SJCRH30 (cell line): ENCODE results near the gene GPATCH1. TPM values are rescaled to one million over a fixed set of nuclear protein-coding genes. Genes with fewer than 3 reads are reported as not detected.
"Not testable (repeated sequence)": the region's sequence is repeated elsewhere in the genome, so short reads cannot be mapped to it uniquely, and the experiment has no call there.

Experiments used
- DNase-seq, 2 experiments: peaks; one replicate each; pipeline ENCODE4 v3.0.0-alpha.2; 2015 to 2020
- H3K27ac ChIP-seq: fragments of 250-450 bp; sonication (Bioruptor Pico); 2 replicates; pipeline ENCODE4 v1.5.1; 2020; ENCODE audit warnings: mild to moderate bottlenecking, moderate library complexity
- H3K27me3 ChIP-seq: fragments of 250-450 bp; sonication (Bioruptor Pico); 2 replicates; pipeline ENCODE4 v1.5.1; 2020; ENCODE audit warnings: mild to moderate bottlenecking, moderate library complexity
- H3K36me3 ChIP-seq: fragments of 250-450 bp; sonication (Bioruptor Pico); 2 replicates; pipeline ENCODE4 v1.5.1; 2020; ENCODE audit warnings: mild to moderate bottlenecking, moderate library complexity
- H3K4me1 ChIP-seq: fragments of 250-450 bp; sonication (Bioruptor Pico); 2 replicates; pipeline ENCODE4 v1.5.1; 2020; ENCODE audit warnings: mild to moderate bottlenecking, moderate library complexity
- H3K4me3 ChIP-seq: fragments of 250-450 bp; sonication (Bioruptor Pico); 2 replicates; pipeline ENCODE4 v1.5.1; 2020; ENCODE audit warnings: mild to moderate bottlenecking, moderate library complexity
- H3K9me3 ChIP-seq: fragments of 250-450 bp; sonication (Bioruptor Pico); replicated peaks from 2 replicates; pipeline ENCODE4 v1.5.1; 2020; ENCODE audit warnings: mild to moderate bottlenecking, moderate library complexity
- total RNA-seq: library from RNA; depleted of rRNA; stranded (reverse); fragments of >200 nt; shearing (Covaris generic); gene quantifications from 2 replicates; pipeline ENCODE4 v1.2.3, GENCODE V29; 2014

The GPATCH1 gene
- total RNA-seq, 1 experiment from 2014 or later: 12.7 TPM

GRCh38 chr19:33118643-33119042 lies 37.7 kb downstream of the GPATCH1 start:
- Histone ChIP-seq H3K4me1 (no peaks in the 10 kb centered on the region), H3K4me3 (no peak overlapping the region), H3K27me3 (no peaks in the 10 kb centered on the region), H3K36me3 (peaks cover 36% of the 10 kb centered on the region), H3K9me3 (no peaks in the 10 kb centered on the region), H3K27ac (no peak overlapping the region)
- no peak for DNase-seq

GRCh38 chr19:33124207-33125098 lies 43.5 kb downstream of the GPATCH1 start:
- DNase-seq: no peak
- Histone ChIP-seq H3K36me3 (peaks cover 40% of the 10 kb centered on the region), H3K9me3 (no peaks in the 10 kb centered on the region), H3K27ac (no peak overlapping the region), H3K4me1 (no peaks in the 10 kb centered on the region), H3K4me3 (no peak overlapping the region), H3K27me3 (no peaks in the 10 kb centered on the region)

GRCh38 chr19:33125929-33126388 lies 45.0 kb downstream of the GPATCH1 start:
- peak; percentile 37 to 72 for DNase-seq
- Histone ChIP-seq H3K4me3 (no peak overlapping the region), H3K36me3 (peaks cover 43% of the 10 kb centered on the region), H3K27ac (no peak overlapping the region), H3K9me3 (no peaks in the 10 kb centered on the region), H3K27me3 (no peaks in the 10 kb centered on the region), H3K4me1 (no peaks in the 10 kb centered on the region)

- H3K36me3 ChIP-seq: peaks cover 45% of the 10 kb centered on the region
- H3K4me3 ChIP-seq, H3K27me3 ChIP-seq, H3K9me3 ChIP-seq, DNase-seq, H3K27ac ChIP-seq, H3K4me1 ChIP-seq: not testable (repeated sequence)
Observed at GRCh38 chr19:33126712-33127111, 45.7 kb downstream of the GPATCH1 start.

GRCh38 chr19:33129901-33130300 lies 48.9 kb downstream of the GPATCH1 start:
- DNase-seq: no peak
- H3K36me3 ChIP-seq: peaks cover 35% of the 10 kb centered on the region
- no peaks in the 10 kb centered on the region for H3K4me1 ChIP-seq
- H3K27me3 ChIP-seq: no peaks in the 10 kb centered on the region
- H3K4me3 ChIP-seq: no peak overlapping the region
- no peak overlapping the region for H3K27ac ChIP-seq
- H3K9me3 ChIP-seq: no peaks in the 10 kb centered on the region

GRCh38 chr19:33130433-33130832 lies 49.5 kb downstream of the GPATCH1 start:
- H3K27ac ChIP-seq: no peak overlapping the region
- H3K4me3 ChIP-seq: no peak overlapping the region
- H3K4me1 ChIP-seq: no peaks in the 10 kb centered on the region
- H3K36me3 ChIP-seq: peaks cover 33% of the 10 kb centered on the region
- H3K9me3 ChIP-seq: no peaks in the 10 kb centered on the region
- no peak for DNase-seq
- H3K27me3 ChIP-seq: no peaks in the 10 kb centered on the region

GRCh38 chr19:33132021-33132420 lies 51.0 kb downstream of the GPATCH1 start, which contains the start of gene WDR88:
TSS of gene WDR88 (plus strand) at chr19:33132114. CDS start at chr19:33132170, 56 bp downstream.
- Histone ChIP-seq H3K36me3 (peaks cover 18% of the 10 kb centered on the region; the same call in 1 of the 2 replicates), H3K27me3 (no peaks in the 10 kb centered on the region), H3K4me1 (no peaks in the 10 kb centered on the region), H3K4me3 (no peak within 1 kb of the TSS), H3K9me3 (no peaks in the 10 kb centered on the region), H3K27ac (no peak within 1 kb of the TSS)
- no peak for DNase-seq

GRCh38 chr19:33132425-33132824 lies 51.4 kb downstream of the GPATCH1 start:
- no peak for DNase-seq
- H3K9me3 ChIP-seq: no peaks in the 10 kb centered on the region
- H3K36me3 ChIP-seq: peaks cover 16% of the 10 kb centered on the region; the same call in 1 of the 2 replicates
- no peak overlapping the region for H3K4me3 ChIP-seq
- no peak overlapping the region for H3K27ac ChIP-seq
- H3K27me3 ChIP-seq: no peaks in the 10 kb centered on the region
- no peaks in the 10 kb centered on the region for H3K4me1 ChIP-seq

- H3K4me1 ChIP-seq: no peaks in the 10 kb centered on the region
- H3K27ac ChIP-seq: no peak overlapping the region
- DNase-seq: no peak
- peaks cover 8% of the 10 kb centered on the region; the same call in 1 of the 2 replicates for H3K36me3 ChIP-seq
- no peaks in the 10 kb centered on the region for H3K9me3 ChIP-seq
- H3K4me3 ChIP-seq: no peak overlapping the region
- H3K27me3 ChIP-seq: no peaks in the 10 kb centered on the region
Observed at GRCh38 chr19:33133438-33134031, 52.6 kb downstream of the GPATCH1 start.

- no peak overlapping the region for H3K4me3 ChIP-seq
- no peaks in the 10 kb centered on the region for H3K27me3 ChIP-seq
- H3K9me3 ChIP-seq: no peaks in the 10 kb centered on the region
- no peak for DNase-seq
- H3K4me1 ChIP-seq: no peaks in the 10 kb centered on the region
- no peak overlapping the region for H3K27ac ChIP-seq
- H3K36me3 ChIP-seq: peaks cover 5% of the 10 kb centered on the region; the same call in 1 of the 2 replicates
Observed at GRCh38 chr19:33134571-33135041, 53.6 kb downstream of the GPATCH1 start.

GRCh38 chr19:33139165-33139564 lies 58.2 kb downstream of the GPATCH1 start:
- H3K27me3 ChIP-seq: no peaks in the 10 kb centered on the region
- no peak for DNase-seq
- no peaks in the 10 kb centered on the region for H3K4me1 ChIP-seq
- no peak overlapping the region for H3K27ac ChIP-seq
- H3K36me3 ChIP-seq: no peaks in the 10 kb centered on the region
- H3K4me3 ChIP-seq: no peak overlapping the region
- no peaks in the 10 kb centered on the region for H3K9me3 ChIP-seq

GRCh38 chr19:33143897-33144405 lies 63.0 kb downstream of the GPATCH1 start:
- no peaks in the 10 kb centered on the region for H3K4me1 ChIP-seq
- no peak overlapping the region for H3K27ac ChIP-seq
- H3K27me3 ChIP-seq: no peaks in the 10 kb centered on the region
- peak; percentile 50 to 77 for DNase-seq
- H3K4me3 ChIP-seq: no peak overlapping the region
- H3K9me3 ChIP-seq: no peaks in the 10 kb centered on the region
- no peaks in the 10 kb centered on the region for H3K36me3 ChIP-seq

GRCh38 chr19:33146209-33146608 lies 65.2 kb downstream of the GPATCH1 start:
- no peaks in the 10 kb centered on the region for H3K9me3 ChIP-seq
- no peaks in the 10 kb centered on the region for H3K36me3 ChIP-seq
- H3K4me3 ChIP-seq: no peak overlapping the region
- no peaks in the 10 kb centered on the region for H3K4me1 ChIP-seq
- DNase-seq: no peak
- no peaks in the 10 kb centered on the region for H3K27me3 ChIP-seq
- no peak overlapping the region for H3K27ac ChIP-seq

- Histone ChIP-seq H3K27me3 (no peaks in the 10 kb centered on the region), H3K9me3 (no peaks in the 10 kb centered on the region), H3K4me3 (no peak overlapping the region), H3K27ac (no peak overlapping the region), H3K36me3 (no peaks in the 10 kb centered on the region), H3K4me1 (no peaks in the 10 kb centered on the region)
- no peak for DNase-seq
Observed at GRCh38 chr19:33147538-33147937, 66.6 kb downstream of the GPATCH1 start.
